Measurements from ENCODE around the gene SREBF1. TPM values are rescaled to one million over a fixed set of nuclear protein-coding genes. Genes with fewer than 3 reads are reported as not detected.

SREBF1 gene
- total and polyA plus RNA-seq, 2 of the 8 experiments (the other 6 are each of a cell fraction or from before 2014, with no cell fraction given), result 28.6 to 70.8 TPM

- H3K27me3 ChIP-seq (replicated peaks in 1 of 4; ENCODE audit: control insufficient read depth in 3 of 4, extremely low read depth in 1 of 4, insufficient read depth in 3 of 4, low read length in 3 of 4), result no peaks in the 10 kb centered on the region; a peak in 1 of 7 replicates
- FAIRE-seq (no peak), DNase-seq (ENCODE audit: low read depth in 1 of 2, low spot score in 2 of 2) (no peak)
- H3K4me3 ChIP-seq (ENCODE audit: extremely low read depth in 1 of 4, insufficient read depth in 2 of 4, low read depth in 3 of 4, low read length in 4 of 4), result no peak overlapping the region
- H2BK120ac ChIP-seq (replicated peaks; ENCODE audit: low read depth, low read length), result no peak overlapping the region
- TF ChIP-seq BRCA1 (IDR thresholded peaks at IDR 0.05; ENCODE audit: low read depth, low read length) (no peak), SUZ12 (IDR thresholded peaks at IDR 0.05; ENCODE audit: low read length) (no peak), BACH1 (IDR thresholded peaks at IDR 0.05; ENCODE audit: low read length) (no peak), SAP30 (IDR thresholded peaks at IDR 0.05; ENCODE audit: insufficient read depth, insufficient replicate concordance, low read length) (no peak), TAF1 (IDR thresholded peaks at IDR 0.05; ENCODE audit: low read depth, low read length) (no peak), CTBP2 (IDR thresholded peaks at IDR 0.05; ENCODE audit: borderline replicate concordance, insufficient read depth, insufficient read length, low read length) (no peak), CREB1 (IDR thresholded peaks at IDR 0.05) (no peak), SIRT6 (IDR thresholded peaks at IDR 0.05; ENCODE audit: low read length) (no peak), SP4 (IDR thresholded peaks at IDR 0.05; ENCODE audit: low read length) (no peak)
- peak overlapping the region; percentile 4; the same call in 1 of the 2 replicates for H3K18ac ChIP-seq (ENCODE audit: extremely low read depth, low read length)
- H3K9ac ChIP-seq (replicated peaks in 1 of 4; ENCODE audit: extremely low read depth in 1 of 4, low read depth in 3 of 4, low read length in 3 of 4), result no peak overlapping the region
- no peak overlapping the region for H2BK5ac ChIP-seq (ENCODE audit: low read depth, low read length)
- no peak overlapping the region for H4K5ac ChIP-seq (ENCODE audit: insufficient read length, low read depth, low read length)
- no peak overlapping the region for H3K4me2 ChIP-seq (ENCODE audit: insufficient read depth in 1 of 2, low read depth in 2 of 2, low read length in 2 of 2)
- H4K20me1 ChIP-seq (replicated peaks in 1 of 2; ENCODE audit: control insufficient read depth in 1 of 2, insufficient read depth in 2 of 2, low read length in 2 of 2), result peaks cover 36 to 62% of the 10 kb centered on the region in 2 experiments
- no peak overlapping the region for H3K56ac ChIP-seq (replicated peaks; ENCODE audit: insufficient read length, low read depth, low read length)
- H3K79me1 ChIP-seq (ENCODE audit: low read depth, low read length), result peaks cover 31% of the 10 kb centered on the region
- H3K14ac ChIP-seq (ENCODE audit: insufficient read length), result no peak overlapping the region
- H3K9me3 ChIP-seq (ENCODE audit: insufficient read depth in 2 of 2, low read depth in 1 of 2, low read length in 1 of 2), result no peaks in the 10 kb centered on the region
- no peak overlapping the region for H2BK20ac ChIP-seq (ENCODE audit: low read length)
- ChIA-PET CTCF (ENCODE audit: partially characterized antibody) (interaction anchor here (0.7 to 18.1 kb wide), 13 partner anchors 8 to 150 kb away, joined by 3 to 375 read pairs (median 4); partner anchors contain the start of gene SREBF1), POLR2A (ENCODE audit: partially characterized antibody) (interaction anchor here (1.0 to 24.7 kb wide), 4 partner anchors 10 to 22 kb away, joined by 3 to 532 read pairs (median 8); partner anchors contain the start of gene SREBF1)
- 0 out of 2 replicates have a peak overlapping the region, but pooled peaks have one; percentile 31 for H2BK15ac ChIP-seq (ENCODE audit: low read length)
- H3K23me2 ChIP-seq (ENCODE audit: low read depth, low read length), result peaks cover 5% of the 10 kb centered on the region
- WGBS, 2 experiments (ENCODE audit: extremely low coverage in 1 of 2, insufficient coverage in 1 of 2, insufficient read length in 1 of 2, insufficient replicate concordance in 2 of 2, low coverage in 1 of 2, low lambda C conversion rate in 2 of 2, missing lambda C conversion rate in 1 of 2), result 93% methylated on average over 9 of the region's 10 CpGs; no CpG with 5 or more reads in 1 of the 2 experiments
- H2AFZ ChIP-seq (ENCODE audit: low read length), result no peak overlapping the region
- peaks cover 18 to 46% (median 30%) of the 10 kb centered on the region in 4 experiments; a peak in 7 of 8 replicates for H3K36me3 ChIP-seq (ENCODE audit: control insufficient read depth in 2 of 4, insufficient read depth in 4 of 4, low read length in 3 of 4)
- peaks cover 12 to 34% (median 26%) of the 10 kb centered on the region in 4 experiments for H3K4me1 ChIP-seq (replicated peaks in 1 of 4; ENCODE audit: control insufficient read depth in 3 of 4, insufficient read depth in 4 of 4, low read length in 3 of 4)
- peaks cover 4 to 34% of the 10 kb centered on the region in 2 experiments; a peak in 3 of 4 replicates for H3K79me2 ChIP-seq (ENCODE audit: control insufficient read depth in 1 of 2, insufficient read depth in 2 of 2, low read length in 2 of 2)
- H3K4ac ChIP-seq (replicated peaks; ENCODE audit: insufficient read length, low read depth, low read length), result no peak overlapping the region
- H2AK5ac ChIP-seq (ENCODE audit: low read depth, low read length), result 0 out of 2 replicates have a peak overlapping the region, but pooled peaks have one; percentile 28
- no peak overlapping the region for H3K23ac ChIP-seq (ENCODE audit: insufficient read length)
- 0 out of 2 replicates have a peak overlapping the region, but pooled peaks have one; percentile 27 for H2BK12ac ChIP-seq (ENCODE audit: low read depth, low read length)
- no peak overlapping the region for H4K91ac ChIP-seq (replicated peaks; ENCODE audit: insufficient read length, low read length)
- no peak overlapping the region for H3K27ac ChIP-seq (ENCODE audit: low read depth, low read length)
- peak overlapping the region; percentile 28; the same call in 1 of the 2 replicates for H4K8ac ChIP-seq (ENCODE audit: extremely low read depth, insufficient read depth, low read length)
Observed at GRCh38 chr17:17820046-17820445, 16.7 kb downstream of the SREBF1 start.
